Neural progenitor cell (in vitro differentiated cells): ENCODE measurements around the gene SPC24. TPM values are rescaled to one million over a fixed set of nuclear protein-coding genes. Genes with fewer than 3 reads are reported as not detected.

Experiments
- DNase-seq: peaks from one replicate; pipeline ENCODE4 v3.0.0-alpha.2; 2016; ENCODE audit warnings: low spot score
- H2AFZ ChIP-seq: fragments of 200-600 bp; sonication (generic); replicated peaks from 2 replicates; pipeline ENCODE4 v1.6.1; 2016; ENCODE audit warnings: antibody characterized with exemption
- H3F3A ChIP-seq: fragments of 200-600 bp; sonication (generic); 2 replicates; pipeline ENCODE4 v1.6.1; 2016; ENCODE audit warnings: antibody characterized with exemption, low read depth
- H3K27ac ChIP-seq: fragments of 200-600 bp; sonication (generic); 2 replicates; pipeline ENCODE4 v1.5.1; 2016; ENCODE audit warnings: mild to moderate bottlenecking
- H3K27me3 ChIP-seq: fragments of 200-600 bp; sonication (generic); 2 replicates; pipeline ENCODE4 v1.6.1; 2016; ENCODE audit warnings: mild to moderate bottlenecking, moderate library complexity
- H3K36me3 ChIP-seq: fragments of 200-600 bp; sonication (generic); 2 replicates; pipeline ENCODE4 v1.5.1; 2016
- H3K4me1 ChIP-seq: fragments of 200-600 bp; sonication (generic); 2 replicates; pipeline ENCODE4 v1.6.1; 2016; ENCODE audit warnings: mixed run types
- H3K4me2 ChIP-seq: fragments of 200-600 bp; sonication (generic); 2 replicates; pipeline ENCODE4 v1.6.1; 2016
- H3K4me3 ChIP-seq: fragments of 200-600 bp; sonication (generic); 2 replicates; pipeline ENCODE4 v1.5.1; 2016
- H3K79me2 ChIP-seq: fragments of 200-600 bp; sonication (generic); 2 replicates; pipeline ENCODE4 v1.6.1; 2016; ENCODE audit warnings: low read depth
- H3K9ac ChIP-seq: fragments of 200-600 bp; sonication (generic); 2 replicates; pipeline ENCODE4 v1.6.1; 2016
- H3K9me3 ChIP-seq: fragments of 200-600 bp; sonication (generic); 2 replicates; pipeline ENCODE4 v1.5.1; 2016; ENCODE audit warnings: low read depth
- H4K20me1 ChIP-seq: fragments of 200-600 bp; sonication (generic); 2 replicates; pipeline ENCODE4 v1.6.1; 2016; ENCODE audit warnings: low read depth
- H3K27ac Mint-ChIP-seq: 3 replicates; pipeline ENCODE4 v1.8.0; 2021; ENCODE audit warnings: mixed read lengths
- H3K27me3 Mint-ChIP-seq: 2 replicates; pipeline ENCODE4 v1.8.0; 2022; ENCODE audit warnings: low read depth, mild to moderate bottlenecking, inconsistent platforms, moderate library complexity, mixed read lengths; ENCODE audit not compliant: insufficient read depth
- H3K36me3 Mint-ChIP-seq: 3 replicates; pipeline ENCODE4 v1.8.0; 2021; ENCODE audit warnings: mixed read lengths
- H3K4me1 Mint-ChIP-seq: 3 replicates; pipeline ENCODE4 v1.8.0; 2021; ENCODE audit warnings: mixed read lengths
- H3K4me3 Mint-ChIP-seq: 3 replicates; pipeline ENCODE4 v1.8.0; 2021; ENCODE audit warnings: mild to moderate bottlenecking, moderate library complexity, mixed read lengths
- H3K9me3 Mint-ChIP-seq: 3 replicates; pipeline ENCODE4 v1.8.0; 2020; ENCODE audit warnings: mixed read lengths
- CTCF ChIP-seq: fragments of 200-600 bp; sonication (generic); IDR thresholded peaks from 2 replicates; pipeline ENCODE4 v1.5.1; 2017; ENCODE audit warnings: antibody characterized with exemption, mild to moderate bottlenecking
- EZH2 ChIP-seq: fragments of 200-600 bp; sonication (generic); IDR thresholded peaks from 2 replicates; pipeline ENCODE4 v1.6.1; 2017; ENCODE audit warnings: antibody characterized with exemption, mild to moderate bottlenecking, moderate library complexity
- EZH2phosphoT487 ChIP-seq: fragments of 200-600 bp; sonication (generic); IDR thresholded peaks from 2 replicates; pipeline ENCODE4 v1.6.1; 2017; ENCODE audit warnings: antibody characterized with exemption
- microRNA-seq: library from miRNA; unstranded; fragments of <30 nt; microRNA quantifications from one replicate; pipeline ENCODE4, GENCODE V29; 2016
- total RNA-seq: library from RNA; depleted of rRNA; stranded (reverse); fragments of >200 nt; gene quantifications from 2 replicates; pipeline ENCODE4 v1.2.3, GENCODE V29; 2015; ENCODE audit warnings: low replicate concordance

The SPC24 gene
- total RNA-seq, 1 donor from 2014 or later, result 57.1 TPM

GRCh38 chr19:11096210-11096841, 59.3 kb downstream of the SPC24 start:
- no peak overlapping the region for H3K27ac Mint-ChIP-seq
- H2AFZ ChIP-seq, result no peak overlapping the region
- peaks cover 100% of the 10 kb centered on the region for H3K79me2 ChIP-seq
- peak overlapping the region; percentile 52 for H3K4me3 Mint-ChIP-seq
- peaks cover 30% of the 10 kb centered on the region for H3K4me1 Mint-ChIP-seq
- no peaks in the 10 kb centered on the region for H3K9me3 Mint-ChIP-seq
- peaks cover 15% of the 10 kb centered on the region for H3K4me1 ChIP-seq
- H3K36me3 Mint-ChIP-seq, result peaks cover 39% of the 10 kb centered on the region
- no peaks in the 10 kb centered on the region for H3K27me3 ChIP-seq
- peaks cover 9% of the 10 kb centered on the region for H3K27me3 Mint-ChIP-seq
- H3F3A ChIP-seq, result peaks cover 13% of the 10 kb centered on the region
- TF ChIP-seq EZH2phosphoT487 (no peak), EZH2 (no peak), CTCF (no peak)
- no peak overlapping the region for H3K27ac ChIP-seq
- H3K4me3 ChIP-seq, result no peak overlapping the region
- DNase-seq, result no peak
- H3K36me3 ChIP-seq, result peaks cover 6% of the 10 kb centered on the region
- H3K9me3 ChIP-seq, result no peaks in the 10 kb centered on the region
- H4K20me1 ChIP-seq, result peaks cover 98% of the 10 kb centered on the region
- no peak overlapping the region for H3K9ac ChIP-seq
- H3K4me2 ChIP-seq, result no peak overlapping the region

Small RNA genes lying within 50 kb of the gene (microRNA-seq; reads per million reads assigned to microRNA genes)
- not detected for gene MIR6886

Other genes starting within 250 kb of the SPC24 start
- 11.9 and 36.8 TPM in 2 replicates for gene YIPF2, start 227.1 kb downstream of the SPC24 start, total RNA-seq
- gene TIMM29, start 227.0 kb downstream of the SPC24 start, total RNA-seq, result 24.4 and 34.9 TPM in 2 replicates
- 169 and 257 TPM in 2 replicates for gene SMARCA4, start 194.8 kb downstream of the SPC24 start, total RNA-seq
- 39.3 and 78.0 TPM in 2 replicates for gene LDLR, start 66.3 kb downstream of the SPC24 start, total RNA-seq
- 17.5 and 35.4 TPM in 2 replicates for gene KANK2, start 41.8 kb upstream of the SPC24 start, total RNA-seq
- gene ANGPTL8, start 83.8 kb upstream of the SPC24 start, total RNA-seq, result not detected in 2 replicates
- 10.0 and 27.5 TPM in 2 replicates for gene DOCK6, start 106.7 kb upstream of the SPC24 start, total RNA-seq
- not detected in 2 replicates for gene TSPAN16, start 140.4 kb upstream of the SPC24 start, total RNA-seq
- 5.5 and 8.5 TPM in 2 replicates for gene RAB3D, start 183.9 kb upstream of the SPC24 start, total RNA-seq
- 57.0 and 77.1 TPM in 2 replicates for gene TMEM205, start 190.5 kb upstream of the SPC24 start, total RNA-seq
- gene CCDC159, start 190.7 kb upstream of the SPC24 start, total RNA-seq, result 1.8 and 4.4 TPM in 2 replicates
- gene PLPPR2, start 199.7 kb upstream of the SPC24 start, total RNA-seq, result 0.80 and 3.1 TPM in 2 replicates
- gene SWSAP1, start 218.9 kb upstream of the SPC24 start, total RNA-seq, result 1.0 and 1.5 TPM in 2 replicates
- gene EPOR, start 228.5 kb upstream of the SPC24 start, total RNA-seq, result 6.5 and 7.3 TPM in 2 replicates